ENCODE results near the gene POLR3C.
"Not testable (repeated sequence)": the region's sequence is repeated elsewhere in the genome, so short reads cannot be mapped to it uniquely, and the experiment has no call there.

The POLR3C gene

GRCh38 chr1:145824499-145824842, 471 bp downstream of the POLR3C start:
- TF ChIP-seq POU2F2 (IDR thresholded peaks at IDR 0.05; ENCODE audit: low read depth, low read length) (no peak), TAF1 (IDR thresholded peaks at IDR 0.05; ENCODE audit: low read depth, low read length) (no peak), PAX5 (IDR thresholded peaks at IDR 0.05; ENCODE audit: insufficient read depth, low read length, severe bottlenecking) (no peak), POLR2AphosphoS5 (IDR thresholded peaks at IDR 0.05; ENCODE audit: low read depth, low read length) (no peak), POLR2A (IDR thresholded peaks at IDR 0.05; ENCODE audit: low read depth, low read length) (no peak), SPI1 (IDR thresholded peaks at IDR 0.05; ENCODE audit: low read depth, low read length) (no peak)
- no peak for DNase-seq (ENCODE audit: insufficient read length, low spot score)
- FAIRE-seq, result no peak

DNA sequence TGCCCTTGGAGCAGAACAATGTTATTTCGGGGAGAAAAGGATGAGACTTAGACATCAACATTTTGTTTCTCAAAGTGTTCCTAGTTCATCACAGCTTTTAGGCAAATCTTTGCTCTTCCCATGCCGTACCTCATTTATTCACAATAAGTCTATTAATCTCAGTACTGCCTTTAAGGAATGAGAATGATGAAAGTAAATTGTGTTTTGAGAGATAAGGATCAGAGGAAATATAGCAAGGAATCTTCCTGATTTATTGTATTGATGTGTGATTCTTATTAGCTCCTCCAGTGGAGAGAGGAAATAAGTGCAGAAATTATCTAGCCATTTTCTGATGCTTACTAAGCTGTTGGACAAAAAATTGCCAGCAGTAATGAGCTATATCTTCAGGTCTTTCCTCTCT, 2.0 kb downstream of the POLR3C start:
- TF ChIP-seq PAX5 (IDR thresholded peaks at IDR 0.05; ENCODE audit: insufficient read depth, low read length, severe bottlenecking), result no peak
- no peak for TF ChIP-seq SPI1 (IDR thresholded peaks at IDR 0.05; ENCODE audit: low read depth, low read length)
- TF ChIP-seq TAF1 (IDR thresholded peaks at IDR 0.05; ENCODE audit: low read depth, low read length), result no peak
- TF ChIP-seq POLR2A (IDR thresholded peaks at IDR 0.05; ENCODE audit: low read depth, low read length), result no peak
- no peak for TF ChIP-seq POLR2AphosphoS5 (IDR thresholded peaks at IDR 0.05; ENCODE audit: low read depth, low read length)
- TF ChIP-seq POU2F2 (IDR thresholded peaks at IDR 0.05; ENCODE audit: low read depth, low read length), result no peak
- no peak for DNase-seq (ENCODE audit: insufficient read length, low spot score)

DNA sequence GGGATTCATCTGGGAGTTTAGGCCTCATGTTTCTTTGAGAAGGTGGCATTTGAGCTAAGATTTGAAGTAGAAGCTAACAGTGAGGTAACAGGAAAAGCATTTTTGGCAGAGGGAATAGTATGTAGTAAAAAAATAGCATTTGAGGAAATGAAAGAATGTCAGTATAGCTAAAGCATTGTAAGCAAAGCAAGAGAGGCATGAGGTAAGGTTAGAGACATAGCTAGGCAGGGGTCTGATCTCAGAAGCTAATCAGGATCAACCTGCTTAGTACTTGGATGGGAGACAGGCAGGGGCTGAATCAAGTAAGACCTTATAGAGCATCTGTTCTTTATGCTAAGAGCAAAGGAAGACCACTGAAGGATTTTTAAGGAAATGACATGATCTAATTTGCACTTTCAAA, 4.0 kb downstream of the POLR3C start:
- no peak for TF ChIP-seq POU2F2 (IDR thresholded peaks at IDR 0.05; ENCODE audit: low read depth, low read length)
- TF ChIP-seq SPI1 (IDR thresholded peaks at IDR 0.05; ENCODE audit: low read depth, low read length), result peak; percentile 51
- DNase-seq (ENCODE audit: insufficient read length, low spot score) (no peak), FAIRE-seq (no peak)

More for the DNA sequence above, 2.0 kb downstream of the POLR3C start:
- FAIRE-seq, result no peak

DNA sequence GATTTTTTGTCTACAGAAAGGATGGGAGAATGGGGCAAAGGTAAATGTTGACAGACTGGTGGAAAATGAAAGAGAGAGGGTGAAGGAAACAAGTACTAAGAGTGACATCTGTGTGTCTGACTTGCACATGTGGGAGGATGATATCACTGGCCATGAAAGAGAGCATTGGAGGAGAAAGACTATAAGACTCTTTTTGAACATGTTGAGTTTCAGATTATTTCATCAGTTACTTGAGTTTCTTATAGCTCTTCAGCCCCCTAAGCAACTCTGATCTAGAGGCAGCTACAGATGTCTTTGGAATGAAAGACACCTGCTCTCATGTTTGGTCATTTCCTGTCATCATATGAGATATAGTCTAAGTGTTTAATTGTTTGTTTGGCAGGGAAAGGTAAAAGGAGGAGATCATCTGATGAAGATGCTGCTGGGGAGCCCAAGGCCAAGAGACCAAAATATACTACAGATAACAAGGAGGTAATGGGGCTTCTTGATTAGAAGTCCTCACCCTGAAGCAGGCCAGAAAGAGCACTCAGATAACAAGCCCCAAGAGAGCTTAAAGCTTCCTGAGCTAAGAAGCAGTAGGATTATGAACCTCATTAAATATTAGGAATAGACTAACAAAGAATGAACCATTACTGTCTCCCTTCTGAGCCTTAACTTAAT, 4.5 kb downstream of the POLR3C start:
- DNase-seq (ENCODE audit: insufficient read length, low spot score) (no peak), FAIRE-seq (no peak)
- TF ChIP-seq POLR2AphosphoS5 (IDR thresholded peaks at IDR 0.05; ENCODE audit: low read depth, low read length) (no peak), POU2F2 (IDR thresholded peaks at IDR 0.05; ENCODE audit: low read depth, low read length) (no peak), PAX5 (IDR thresholded peaks at IDR 0.05; ENCODE audit: insufficient read depth, low read length, severe bottlenecking) (no peak), SPI1 (IDR thresholded peaks at IDR 0.05; ENCODE audit: low read depth, low read length) (no peak), POLR2A (IDR thresholded peaks at IDR 0.05; ENCODE audit: low read depth, low read length) (no peak), TAF1 (IDR thresholded peaks at IDR 0.05; ENCODE audit: low read depth, low read length) (no peak)

DNA sequence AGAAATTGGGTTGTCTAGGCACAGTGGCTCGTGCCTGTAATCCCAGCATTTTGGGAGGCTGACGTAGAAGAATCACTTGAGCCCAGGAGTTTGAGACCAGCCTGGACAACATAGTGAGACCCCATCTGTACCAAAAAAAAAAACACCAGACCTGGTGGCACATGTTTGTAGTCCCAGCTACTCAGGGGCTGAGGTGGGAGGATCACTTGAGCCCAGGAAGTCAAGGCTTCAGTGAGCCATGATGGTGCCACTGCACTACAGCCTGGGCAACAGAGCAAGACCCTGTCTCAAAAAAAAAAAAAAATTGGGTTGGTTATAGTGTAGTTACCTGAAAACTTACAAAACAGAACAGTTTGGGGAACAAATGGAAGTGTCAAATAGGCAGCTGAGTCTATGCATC, 6.8 kb downstream of the POLR3C start:
- FAIRE-seq; DNase-seq (ENCODE audit: insufficient read length, low spot score): not testable (repeated sequence)

- TF ChIP-seq SPI1 (IDR thresholded peaks at IDR 0.05; ENCODE audit: low read depth, low read length) (no peak), PAX5 (IDR thresholded peaks at IDR 0.05; ENCODE audit: insufficient read depth, low read length, severe bottlenecking) (no peak), TAF1 (IDR thresholded peaks at IDR 0.05; ENCODE audit: low read depth, low read length) (no peak), POLR2AphosphoS5 (IDR thresholded peaks at IDR 0.05; ENCODE audit: low read depth, low read length) (no peak), POLR2A (IDR thresholded peaks at IDR 0.05; ENCODE audit: low read depth, low read length) (no peak), POU2F2 (IDR thresholded peaks at IDR 0.05; ENCODE audit: low read depth, low read length) (no peak)
- FAIRE-seq (no peak), DNase-seq (ENCODE audit: insufficient read length, low spot score) (no peak)
These were observed 13.7 kb downstream of the POLR3C start for GRCh38 chr1:145837656-145838055.

- TF ChIP-seq POLR2A (IDR thresholded peaks at IDR 0.05; ENCODE audit: low read depth, low read length) (no peak), PAX5 (IDR thresholded peaks at IDR 0.05; ENCODE audit: insufficient read depth, low read length, severe bottlenecking) (no peak), SPI1 (IDR thresholded peaks at IDR 0.05; ENCODE audit: low read depth, low read length) (no peak)
- FAIRE-seq, result no peak
- DNase-seq (ENCODE audit: insufficient read length, low spot score), result no peak
These were observed 19.0 kb downstream of the POLR3C start for GRCh38 chr1:145843031-145843430.

DNA sequence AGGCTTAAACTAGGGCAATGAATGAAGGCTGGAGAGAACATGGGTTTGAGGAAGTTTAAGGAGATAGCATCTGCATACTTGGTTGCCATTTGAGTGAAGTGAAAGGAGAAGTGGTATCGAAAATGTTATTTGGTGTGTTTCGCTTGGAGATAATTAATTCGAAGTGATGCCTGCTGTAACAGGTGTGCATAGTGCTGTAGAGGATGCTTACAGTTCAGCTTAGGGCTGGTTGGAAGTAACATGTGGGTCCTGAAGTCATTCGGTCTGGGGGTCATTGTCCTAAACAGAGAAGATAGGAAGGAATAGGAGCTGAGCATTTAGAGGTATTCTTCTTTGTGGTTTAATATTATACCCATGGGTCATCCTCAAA, 21.1 kb downstream of the POLR3C start:
- TF ChIP-seq TAF1 (IDR thresholded peaks at IDR 0.05; ENCODE audit: low read depth, low read length), result no peak
- TF ChIP-seq PAX5 (IDR thresholded peaks at IDR 0.05; ENCODE audit: insufficient read depth, low read length, severe bottlenecking), result no peak
- peak; percentile 95 for TF ChIP-seq SPI1 (IDR thresholded peaks at IDR 0.05; ENCODE audit: low read depth, low read length)
- DNase-seq (ENCODE audit: insufficient read length, low spot score) (no peak), FAIRE-seq (peak; percentile 96)

- peak; percentile 88 for DNase-seq (ENCODE audit: insufficient read length, low spot score)
- FAIRE-seq, result peak; percentile 26
- TF ChIP-seq POLR2AphosphoS5 (IDR thresholded peaks at IDR 0.05; ENCODE audit: low read depth, low read length) (0 out of 2 replicates have a peak, but pooled peaks have one; percentile 36), TAF1 (IDR thresholded peaks at IDR 0.05; ENCODE audit: low read depth, low read length) (no peak), POU2F2 (IDR thresholded peaks at IDR 0.05; ENCODE audit: low read depth, low read length) (no peak), POLR2A (IDR thresholded peaks at IDR 0.05; ENCODE audit: low read depth, low read length) (no peak), SPI1 (IDR thresholded peaks at IDR 0.05; ENCODE audit: low read depth, low read length) (no peak), PAX5 (IDR thresholded peaks at IDR 0.05; ENCODE audit: insufficient read depth, low read length, severe bottlenecking) (peak; percentile 38)
These were observed 21.6 kb downstream of the POLR3C start, which contains the start of gene NUDT17 for GRCh38 chr1:145845514-145846161. Gene NUDT17, plus strand, starts transcription at chr1:145845630. Its CDS starts 11 bp downstream, at chr1:145845641.

- FAIRE-seq (peak; percentile 72), DNase-seq (ENCODE audit: insufficient read length, low spot score) (peak; percentile 66)
- no peak for TF ChIP-seq PAX5 (IDR thresholded peaks at IDR 0.05; ENCODE audit: insufficient read depth, low read length, severe bottlenecking)
These were observed 22.2 kb downstream of the POLR3C start for GRCh38 chr1:145846201-145846612.

Data from GM12891 (cell line).